Esophagus squamous epithelium (tissue), 4 donors: ENCODE measurements around the gene DPM3.
"Not testable (repeated sequence)": the region's sequence is repeated elsewhere in the genome, so short reads cannot be mapped to it uniquely, and the experiment has no call there.

Experiments used
- POLR2A ChIP-seq, 4 donors: fragments of 450-650 bp; IDR thresholded peaks; one replicate each; pipeline ENCODE4 v1.6.1; 2017; ENCODE audit warnings: antibody characterized with exemption in 4 of 4, mild to moderate bottlenecking in 4 of 4, moderate library complexity in 3 of 4
- TF ChIP-seq, protein P1 (sequence below), 6 experiments: fragments of 450-650 bp in 4 of 6; fragments of 200-600 bp in 2 of 6; sonication (generic) in 2 of 6; IDR thresholded peaks; one replicate each; pipeline ENCODE4 v1.5.1; 2016 to 2019; ENCODE audit warnings: antibody characterized with exemption in 6 of 6, mild to moderate bottlenecking in 4 of 6, moderate library complexity in 4 of 6

DNA sequence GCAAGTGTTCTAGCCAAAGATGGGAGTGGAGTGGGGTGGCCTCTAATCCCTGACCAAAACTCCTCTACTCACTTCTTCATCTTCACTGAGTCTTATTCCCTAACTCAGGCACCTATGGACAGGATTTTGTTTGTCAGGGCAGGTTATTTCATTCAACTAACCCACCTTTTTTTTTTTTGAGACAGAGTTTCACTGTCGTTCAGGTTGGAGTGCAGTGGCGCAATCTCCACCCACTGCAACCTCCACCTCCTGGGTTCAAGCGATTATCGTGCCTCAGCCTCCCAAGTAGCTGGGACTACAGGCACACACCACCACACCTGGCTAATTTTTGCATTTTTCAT is 27.7 kb upstream of the DPM3 start:
- TF ChIP-seq POLR2A (IDR thresholded peaks at IDR 0.05) = not testable (repeated sequence)
- TF ChIP-seq, protein P1, sequence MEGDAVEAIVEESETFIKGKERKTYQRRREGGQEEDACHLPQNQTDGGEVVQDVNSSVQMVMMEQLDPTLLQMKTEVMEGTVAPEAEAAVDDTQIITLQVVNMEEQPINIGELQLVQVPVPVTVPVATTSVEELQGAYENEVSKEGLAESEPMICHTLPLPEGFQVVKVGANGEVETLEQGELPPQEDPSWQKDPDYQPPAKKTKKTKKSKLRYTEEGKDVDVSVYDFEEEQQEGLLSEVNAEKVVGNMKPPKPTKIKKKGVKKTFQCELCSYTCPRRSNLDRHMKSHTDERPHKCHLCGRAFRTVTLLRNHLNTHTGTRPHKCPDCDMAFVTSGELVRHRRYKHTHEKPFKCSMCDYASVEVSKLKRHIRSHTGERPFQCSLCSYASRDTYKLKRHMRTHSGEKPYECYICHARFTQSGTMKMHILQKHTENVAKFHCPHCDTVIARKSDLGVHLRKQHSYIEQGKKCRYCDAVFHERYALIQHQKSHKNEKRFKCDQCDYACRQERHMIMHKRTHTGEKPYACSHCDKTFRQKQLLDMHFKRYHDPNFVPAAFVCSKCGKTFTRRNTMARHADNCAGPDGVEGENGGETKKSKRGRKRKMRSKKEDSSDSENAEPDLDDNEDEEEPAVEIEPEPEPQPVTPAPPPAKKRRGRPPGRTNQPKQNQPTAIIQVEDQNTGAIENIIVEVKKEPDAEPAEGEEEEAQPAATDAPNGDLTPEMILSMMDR (IDR thresholded peaks at IDR 0.05) = not testable (repeated sequence)
